ENCODE results near the gene CLEC20A. TPM values are rescaled to one million over a fixed set of nuclear protein-coding genes. Genes with fewer than 3 reads are reported as not detected.

CLEC20A gene
- total RNA-seq, 1 experiment from 2014 or later = not detected

DNA sequence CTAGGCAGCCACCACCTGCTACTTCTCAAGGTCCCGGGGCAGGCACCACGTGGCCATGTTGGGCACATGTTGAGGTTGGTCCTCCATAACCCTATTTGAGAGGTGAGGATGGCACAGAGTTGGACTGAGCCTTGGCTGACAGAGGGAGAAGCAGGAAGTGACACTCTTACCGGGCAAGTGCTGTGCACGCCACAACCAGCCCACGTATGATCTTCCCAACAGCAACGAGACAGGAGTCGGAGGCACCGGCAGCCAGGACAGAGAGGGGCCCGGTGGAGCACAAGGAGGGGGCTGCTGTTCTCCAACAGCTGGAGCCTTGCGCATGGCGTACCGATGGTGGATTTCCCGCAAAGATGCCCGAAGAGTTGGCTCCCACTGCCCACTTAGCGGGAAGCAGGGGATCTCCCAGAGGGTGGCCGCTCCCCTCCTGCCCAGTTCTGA is 3.4 kb downstream of the CLEC20A start:
- H3K27ac Mint-ChIP-seq (ENCODE audit: unreplicated experiment) = no peak overlapping the region
- H3K4me3 Mint-ChIP-seq (ENCODE audit: unreplicated experiment) = no peak overlapping the region
- H3K4me1 Mint-ChIP-seq (ENCODE audit: low read depth, unreplicated experiment) = no peaks in the 10 kb centered on the region
- ChIA-PET POLR2A (no interaction called here), CTCF (no interaction called here)
- Histone ChIP-seq H3K4me3 (ENCODE audit: low read depth, low read length) (no peak overlapping the region), H3K4me1 (no peaks in the 10 kb centered on the region), H3K27me3 (replicated peaks; ENCODE audit: control insufficient read depth, insufficient read depth, low read length) (no peaks in the 10 kb centered on the region), H3K36me3 (ENCODE audit: control insufficient read depth, insufficient read depth, low read length) (no peaks in the 10 kb centered on the region), H3K9me3 (no peaks in the 10 kb centered on the region)
- H3K27me3 Mint-ChIP-seq (ENCODE audit: insufficient read depth, unreplicated experiment) = no peaks in the 10 kb centered on the region
- no TSS peak for BruUV-seq (replicated peaks)
- no peaks in the 10 kb centered on the region for H3K9me3 Mint-ChIP-seq (ENCODE audit: unreplicated experiment)
- no peak for DNase-seq
- H3K36me3 Mint-ChIP-seq (ENCODE audit: insufficient read depth, unreplicated experiment) = no peaks in the 10 kb centered on the region
- TF ChIP-seq, protein P1, sequence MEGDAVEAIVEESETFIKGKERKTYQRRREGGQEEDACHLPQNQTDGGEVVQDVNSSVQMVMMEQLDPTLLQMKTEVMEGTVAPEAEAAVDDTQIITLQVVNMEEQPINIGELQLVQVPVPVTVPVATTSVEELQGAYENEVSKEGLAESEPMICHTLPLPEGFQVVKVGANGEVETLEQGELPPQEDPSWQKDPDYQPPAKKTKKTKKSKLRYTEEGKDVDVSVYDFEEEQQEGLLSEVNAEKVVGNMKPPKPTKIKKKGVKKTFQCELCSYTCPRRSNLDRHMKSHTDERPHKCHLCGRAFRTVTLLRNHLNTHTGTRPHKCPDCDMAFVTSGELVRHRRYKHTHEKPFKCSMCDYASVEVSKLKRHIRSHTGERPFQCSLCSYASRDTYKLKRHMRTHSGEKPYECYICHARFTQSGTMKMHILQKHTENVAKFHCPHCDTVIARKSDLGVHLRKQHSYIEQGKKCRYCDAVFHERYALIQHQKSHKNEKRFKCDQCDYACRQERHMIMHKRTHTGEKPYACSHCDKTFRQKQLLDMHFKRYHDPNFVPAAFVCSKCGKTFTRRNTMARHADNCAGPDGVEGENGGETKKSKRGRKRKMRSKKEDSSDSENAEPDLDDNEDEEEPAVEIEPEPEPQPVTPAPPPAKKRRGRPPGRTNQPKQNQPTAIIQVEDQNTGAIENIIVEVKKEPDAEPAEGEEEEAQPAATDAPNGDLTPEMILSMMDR (IDR thresholded peaks at IDR 0.05; ENCODE audit: insufficient read depth in 1 of 2, low read depth in 1 of 2, low read length in 1 of 2, severe bottlenecking in 1 of 2, unreplicated experiment in 1 of 2) = no peak
- intact Hi-C loops (cut with micrococcal nuclease; ENCODE audit: unreplicated experiment) = no loop called here

DNA sequence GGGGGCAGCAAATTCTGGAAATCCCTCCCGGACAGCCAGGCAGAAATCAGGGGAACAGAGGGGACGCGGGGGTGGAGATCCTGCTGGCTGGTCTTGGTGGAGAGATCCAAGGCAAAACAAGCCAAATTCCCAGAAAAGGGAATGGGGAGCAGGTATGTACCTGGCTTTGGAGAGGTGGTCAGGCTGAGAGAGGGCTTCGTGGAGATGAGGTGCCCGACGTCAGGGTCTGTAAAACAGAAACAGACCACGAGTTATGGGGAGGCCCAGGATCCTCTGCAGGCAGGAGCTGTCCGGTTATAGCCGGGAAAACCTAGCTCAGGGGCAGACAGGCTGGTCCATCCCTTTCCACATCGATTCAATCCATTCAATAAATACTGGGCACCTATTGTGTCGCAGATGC is 4.4 kb downstream of the CLEC20A start:
- H3K27me3 Mint-ChIP-seq (ENCODE audit: insufficient read depth, unreplicated experiment) = no peaks in the 10 kb centered on the region
- no peaks in the 10 kb centered on the region for H3K4me1 Mint-ChIP-seq (ENCODE audit: low read depth, unreplicated experiment)
- intact Hi-C loops (cut with micrococcal nuclease; ENCODE audit: unreplicated experiment) = no loop called here
- no peaks in the 10 kb centered on the region for H3K27me3 ChIP-seq (replicated peaks; ENCODE audit: control insufficient read depth, insufficient read depth, low read length)
- no TSS peak for BruUV-seq (replicated peaks)
- TF ChIP-seq, protein P1 (IDR thresholded peaks at IDR 0.05; ENCODE audit: insufficient read depth in 1 of 2, low read depth in 1 of 2, low read length in 1 of 2, severe bottlenecking in 1 of 2, unreplicated experiment in 1 of 2) = no peak
- no peaks in the 10 kb centered on the region for H3K36me3 ChIP-seq (ENCODE audit: control insufficient read depth, insufficient read depth, low read length)
- no peaks in the 10 kb centered on the region for H3K9me3 ChIP-seq
- ChIA-PET CTCF (no interaction called here), POLR2A (no interaction called here)
- no peaks in the 10 kb centered on the region for H3K4me1 ChIP-seq
- H3K9me3 Mint-ChIP-seq (ENCODE audit: unreplicated experiment) = no peaks in the 10 kb centered on the region
- DNase-seq = no peak
- H3K4me3 ChIP-seq (ENCODE audit: low read depth, low read length) = no peak overlapping the region
- no peak overlapping the region for H3K27ac Mint-ChIP-seq (ENCODE audit: unreplicated experiment)
- no peaks in the 10 kb centered on the region for H3K36me3 Mint-ChIP-seq (ENCODE audit: insufficient read depth, unreplicated experiment)
- H3K4me3 Mint-ChIP-seq (ENCODE audit: unreplicated experiment) = no peak overlapping the region

DNA sequence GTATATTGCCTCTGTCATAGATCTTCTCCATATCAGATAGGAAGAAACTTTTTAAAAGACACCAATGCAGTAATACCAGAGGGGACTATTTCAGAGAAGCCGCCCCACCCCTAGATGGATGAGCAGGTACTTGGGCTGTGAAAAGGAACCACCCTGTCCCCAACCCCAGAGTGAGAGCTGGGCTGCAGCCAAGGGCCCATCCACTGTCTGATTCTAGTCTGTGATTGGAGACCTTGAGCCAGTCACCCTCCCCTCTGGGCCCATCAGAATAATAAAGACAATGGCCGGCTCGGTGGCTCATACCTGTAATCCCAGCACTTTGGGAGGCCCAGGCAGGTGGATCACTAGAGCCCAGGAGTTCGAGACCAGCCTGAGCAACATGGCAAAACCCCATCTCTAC is 5.0 kb downstream of the CLEC20A start:
- CTCF ChIA-PET = no interaction called here
- DNase-seq = no peak

More for the DNA sequence above, 5.0 kb downstream of the CLEC20A start:
- H3K4me1 ChIP-seq = no peaks in the 10 kb centered on the region
- Mint-ChIP-seq H3K36me3 (ENCODE audit: insufficient read depth, unreplicated experiment) (no peaks in the 10 kb centered on the region), H3K4me3 (ENCODE audit: unreplicated experiment) (no peak overlapping the region), H3K4me1 (ENCODE audit: low read depth, unreplicated experiment) (no peaks in the 10 kb centered on the region), H3K27ac (ENCODE audit: unreplicated experiment) (no peak overlapping the region), H3K9me3 (ENCODE audit: unreplicated experiment) (no peaks in the 10 kb centered on the region), H3K27me3 (ENCODE audit: insufficient read depth, unreplicated experiment) (no peaks in the 10 kb centered on the region)
- POLR2A ChIA-PET = no interaction called here
- H3K36me3 ChIP-seq (ENCODE audit: control insufficient read depth, insufficient read depth, low read length) = no peaks in the 10 kb centered on the region
- H3K9me3 ChIP-seq = no peaks in the 10 kb centered on the region
- TF ChIP-seq, protein P1 (IDR thresholded peaks at IDR 0.05; ENCODE audit: insufficient read depth in 1 of 2, low read depth in 1 of 2, low read length in 1 of 2, severe bottlenecking in 1 of 2, unreplicated experiment in 1 of 2) = no peak
- BruUV-seq (replicated peaks) = no TSS peak
- H3K27me3 ChIP-seq (replicated peaks; ENCODE audit: control insufficient read depth, insufficient read depth, low read length) = no peaks in the 10 kb centered on the region
- intact Hi-C loops (cut with micrococcal nuclease; ENCODE audit: unreplicated experiment) = no loop called here
- no peak overlapping the region for H3K4me3 ChIP-seq (ENCODE audit: low read depth, low read length)

All from Caco-2 (cell line).